HUES48 (cell line): ENCODE measurements around the gene ATP1A2.
A peak's percentile ranks its signal among the peaks of the same experiment; 100 is the strongest.

Experiments used
- H3K27ac ChIP-seq: one replicate; pipeline ENCODE4 v1.7.0; 2013; ENCODE audit warnings: low read depth, low read length, inconsistent platforms
- H3K27me3 ChIP-seq: 2 replicates; pipeline ENCODE4 v1.6.1; 2013; ENCODE audit warnings: mild to moderate bottlenecking, low read length; ENCODE audit not compliant: control insufficient read depth, insufficient read depth
- H3K36me3 ChIP-seq: 2 replicates; pipeline ENCODE4 v1.6.1; 2013; ENCODE audit warnings: low read length; ENCODE audit not compliant: control insufficient read depth, insufficient read depth
- H3K4me1 ChIP-seq: 2 replicates; pipeline ENCODE4 v1.6.1; 2013; ENCODE audit warnings: mild to moderate bottlenecking, low read length; ENCODE audit not compliant: control insufficient read depth, insufficient read depth
- H3K4me3 ChIP-seq: 2 replicates; pipeline ENCODE4 v1.5.1; 2013; ENCODE audit warnings: mild to moderate bottlenecking, low read depth, low read length
- H3K9ac ChIP-seq: 2 replicates; pipeline ENCODE4 v1.6.1; 2013; ENCODE audit warnings: mild to moderate bottlenecking, low read depth, low read length, moderate library complexity
- H3K9me3 ChIP-seq: 2 replicates; pipeline ENCODE4 v1.6.1; 2013; ENCODE audit warnings: low read length; ENCODE audit not compliant: control insufficient read depth, insufficient read depth

ATP1A2 gene

GRCh38 chr1:160078512-160079195, 36.9 kb upstream of the ATP1A2 start:
- H3K36me3 ChIP-seq = no peaks in the 10 kb centered on the region
- H3K9me3 ChIP-seq = no peaks in the 10 kb centered on the region
- H3K9ac ChIP-seq = no peak overlapping the region
- H3K4me3 ChIP-seq = no peak overlapping the region
- peaks cover 43% of the 10 kb centered on the region for H3K27me3 ChIP-seq
- H3K4me1 ChIP-seq = no peaks in the 10 kb centered on the region
- no peak overlapping the region for H3K27ac ChIP-seq

DNA sequence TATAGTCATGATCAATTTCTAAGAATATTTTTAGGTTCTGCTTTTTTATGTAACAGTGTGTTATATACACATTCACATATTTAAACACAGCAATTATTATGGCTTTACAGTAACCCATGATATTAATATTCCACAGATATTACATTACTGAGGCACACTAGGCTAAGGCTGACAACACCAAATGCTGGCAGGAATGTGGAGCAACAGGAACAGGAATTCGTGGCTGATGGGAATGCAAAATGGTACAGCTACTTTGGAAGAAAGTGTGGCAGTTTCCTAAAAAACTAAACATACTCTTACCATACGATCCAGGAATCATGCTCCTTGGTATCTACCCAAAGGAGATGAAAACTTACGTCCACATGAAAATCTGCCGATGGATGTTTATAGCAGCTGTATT, 36.1 kb upstream of the ATP1A2 start:
- H3K4me1 ChIP-seq = no peaks in the 10 kb centered on the region
- no peaks in the 10 kb centered on the region for H3K9me3 ChIP-seq
- H3K27me3 ChIP-seq = peaks cover 48% of the 10 kb centered on the region
- H3K27ac ChIP-seq = no peak overlapping the region
- H3K36me3 ChIP-seq = no peaks in the 10 kb centered on the region
- no peak overlapping the region for H3K4me3 ChIP-seq
- no peak overlapping the region for H3K9ac ChIP-seq

GRCh38 chr1:160080381-160081100, 35.0 kb upstream of the ATP1A2 start:
- no peak overlapping the region for H3K27ac ChIP-seq
- H3K4me3 ChIP-seq = no peak overlapping the region
- no peaks in the 10 kb centered on the region for H3K36me3 ChIP-seq
- H3K9ac ChIP-seq = no peak overlapping the region
- no peaks in the 10 kb centered on the region for H3K9me3 ChIP-seq
- peaks cover 58% of the 10 kb centered on the region for H3K27me3 ChIP-seq
- H3K4me1 ChIP-seq = no peaks in the 10 kb centered on the region

DNA sequence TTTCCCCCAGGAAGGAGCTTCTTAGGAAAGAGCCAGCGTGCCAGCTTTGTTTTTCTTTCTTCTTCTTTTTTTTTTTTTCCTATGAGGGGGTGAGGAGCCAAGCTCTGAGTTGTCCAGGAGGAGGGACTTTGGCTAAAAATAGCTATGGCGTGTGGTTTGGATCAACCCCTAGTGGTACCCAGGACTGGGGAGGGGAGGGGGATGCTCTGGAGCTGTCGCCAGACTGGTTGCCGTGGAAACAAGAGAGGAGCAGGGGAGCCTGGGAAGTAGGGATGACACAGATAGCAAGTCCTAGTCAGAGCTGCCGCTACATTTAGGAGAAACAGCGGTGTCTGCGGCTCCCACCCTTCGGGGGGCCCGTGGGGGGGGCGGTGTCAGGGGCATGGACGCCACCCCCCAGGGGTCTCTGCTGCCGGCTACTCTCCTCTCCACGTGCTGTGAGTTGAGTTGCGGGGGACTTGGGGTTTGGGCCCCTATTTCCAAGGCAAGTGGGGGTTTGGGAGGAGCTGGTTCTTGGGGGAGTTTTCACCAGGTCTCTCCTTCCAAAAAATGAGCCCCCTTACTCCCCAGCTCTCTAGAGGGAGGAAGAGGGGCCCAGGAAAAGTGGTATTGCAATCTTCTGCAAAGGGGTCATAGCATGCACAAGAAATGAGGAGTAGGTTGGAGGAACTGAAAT, 34.2 kb upstream of the ATP1A2 start, which contains the start of gene KCNJ9:
KCNJ9 (plus strand) TSS at position 278 of the 676 bp plus-strand sequence. CDS start 2,493 bp downstream, outside the sequence.
- H3K9ac ChIP-seq = no peak within 1 kb of the TSS
- no peaks in the 10 kb centered on the region; the same call in 1 of the 2 replicates for H3K4me1 ChIP-seq
- no peak within 1 kb of the TSS for H3K4me3 ChIP-seq
- H3K9me3 ChIP-seq = no peaks in the 10 kb centered on the region
- H3K27me3 ChIP-seq = peaks cover 62% of the 10 kb centered on the region
- no peaks in the 10 kb centered on the region for H3K36me3 ChIP-seq
- H3K27ac ChIP-seq = no peak within 1 kb of the TSS

DNA sequence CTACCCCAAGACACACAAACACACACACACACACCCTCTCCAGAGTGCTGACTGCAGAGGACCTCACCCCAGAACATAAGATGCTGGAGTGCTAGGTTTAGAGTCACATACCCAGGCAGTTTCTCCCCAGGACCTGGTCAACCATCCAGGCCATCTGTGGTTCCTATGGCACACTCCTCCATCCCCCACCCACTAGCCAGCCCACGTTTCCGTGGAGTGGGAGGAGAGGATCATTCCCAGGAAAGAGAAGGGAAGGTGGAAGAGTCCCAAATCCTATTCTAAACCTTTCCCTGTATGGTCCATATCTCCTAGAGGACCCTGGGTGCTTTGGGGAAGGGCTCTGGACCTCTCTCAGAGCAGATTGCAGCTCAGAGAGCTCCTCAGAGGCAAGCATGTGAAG, 33.1 kb upstream of the ATP1A2 start:
- Histone ChIP-seq H3K36me3 (no peaks in the 10 kb centered on the region), H3K4me3 (no peak overlapping the region), H3K27me3 (peaks cover 62% of the 10 kb centered on the region), H3K9ac (no peak overlapping the region), H3K9me3 (no peaks in the 10 kb centered on the region), H3K27ac (no peak overlapping the region), H3K4me1 (no peaks in the 10 kb centered on the region; the same call in 1 of the 2 replicates)

- H3K9ac ChIP-seq = no peak overlapping the region
- no peaks in the 10 kb centered on the region for H3K9me3 ChIP-seq
- H3K4me3 ChIP-seq = no peak overlapping the region
- H3K36me3 ChIP-seq = no peaks in the 10 kb centered on the region
- H3K27ac ChIP-seq = no peak overlapping the region
- no peaks in the 10 kb centered on the region; the same call in 1 of the 2 replicates for H3K4me1 ChIP-seq
- peaks cover 62% of the 10 kb centered on the region for H3K27me3 ChIP-seq
Observed at GRCh38 chr1:160082926-160083325, 32.6 kb upstream of the ATP1A2 start.

- Histone ChIP-seq H3K4me1 (no peaks in the 10 kb centered on the region; the same call in 1 of the 2 replicates), H3K9me3 (no peaks in the 10 kb centered on the region), H3K9ac (no peak overlapping the region), H3K36me3 (0 out of 2 replicates have a peak, but pooled peaks cover 3% of the 10 kb centered on the region), H3K27me3 (peaks cover 62% of the 10 kb centered on the region), H3K4me3 (peak overlapping the region; percentile 47), H3K27ac (no peak overlapping the region)
Observed at GRCh38 chr1:160083968-160084770, 31.4 kb upstream of the ATP1A2 start.

- H3K9ac ChIP-seq = no peak overlapping the region
- H3K9me3 ChIP-seq = no peaks in the 10 kb centered on the region
- no peaks in the 10 kb centered on the region; the same call in 1 of the 2 replicates for H3K4me1 ChIP-seq
- no peak overlapping the region for H3K27ac ChIP-seq
- 0 out of 2 replicates have a peak, but pooled peaks cover 5% of the 10 kb centered on the region for H3K36me3 ChIP-seq
- H3K27me3 ChIP-seq = peaks cover 58% of the 10 kb centered on the region
- no peak overlapping the region for H3K4me3 ChIP-seq
Observed at GRCh38 chr1:160084771-160085321, 30.7 kb upstream of the ATP1A2 start.

DNA sequence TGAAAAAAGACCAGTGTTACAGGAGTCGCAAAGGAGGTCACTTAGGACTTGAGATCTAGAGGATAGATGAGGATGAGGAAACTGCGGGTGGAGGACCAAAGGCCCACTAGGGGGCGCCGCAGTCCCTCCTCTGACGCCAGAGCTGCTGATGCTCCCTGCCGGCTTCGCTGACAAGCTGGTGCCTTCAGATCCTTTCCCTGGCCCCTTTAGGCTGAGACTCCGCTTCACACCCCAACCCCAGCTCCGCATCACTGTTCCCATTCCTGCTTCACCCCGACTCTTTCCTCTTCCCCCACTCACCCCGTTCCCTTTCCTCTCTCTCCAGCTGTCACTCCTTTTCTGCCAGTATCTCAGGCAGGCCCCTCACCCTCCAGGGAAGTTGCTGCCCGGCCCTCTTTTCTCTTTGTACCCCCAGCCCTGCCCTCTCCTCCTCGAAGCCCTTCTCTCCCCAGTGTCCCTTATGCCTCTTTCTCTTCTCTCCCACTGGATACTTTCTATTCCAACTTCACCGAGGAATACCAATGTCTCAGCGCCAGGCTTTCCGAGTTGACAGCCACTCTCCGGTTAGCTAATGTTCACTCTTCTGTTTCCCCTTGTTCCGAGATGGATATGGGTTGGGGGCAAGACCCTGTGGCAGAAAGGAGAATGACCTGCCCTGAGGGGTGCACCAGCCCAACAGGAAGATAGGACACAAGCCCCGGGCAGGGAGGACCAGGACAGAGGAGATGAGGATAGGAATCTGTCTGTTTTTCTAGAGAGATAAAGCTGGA, 29.7 kb upstream of the ATP1A2 start:
- no peaks in the 10 kb centered on the region; the same call in 1 of the 2 replicates for H3K4me1 ChIP-seq
- peaks cover 11% of the 10 kb centered on the region for H3K36me3 ChIP-seq
- H3K27ac ChIP-seq = no peak overlapping the region
- no peak overlapping the region for H3K9ac ChIP-seq
- H3K4me3 ChIP-seq = no peak overlapping the region
- H3K27me3 ChIP-seq = peaks cover 47% of the 10 kb centered on the region
- H3K9me3 ChIP-seq = no peaks in the 10 kb centered on the region
